Neural crest cell (in vitro differentiated cells): ENCODE results near the gene COL5A1. TPM values are rescaled to one million over a fixed set of nuclear protein-coding genes. Genes with fewer than 3 reads are reported as not detected.

Experiments
- DNase-seq: peaks from one replicate; pipeline ENCODE4 v3.0.0; 2021; ENCODE audit warnings: low read depth, mixed read lengths, low spot score
- H3K27ac Mint-ChIP-seq: one replicate; pipeline ENCODE4 v1.8.0; 2021; ENCODE audit warnings: mild to moderate bottlenecking, mixed read lengths; ENCODE audit not compliant: unreplicated experiment
- H3K27me3 Mint-ChIP-seq: 2 replicates; pipeline ENCODE4 v1.8.0; 2021; ENCODE audit warnings: low read depth, mild to moderate bottlenecking, mixed read lengths
- H3K36me3 Mint-ChIP-seq: 2 replicates; pipeline ENCODE4 v1.8.0; 2021; ENCODE audit warnings: low read depth, mild to moderate bottlenecking, mixed read lengths
- H3K4me1 Mint-ChIP-seq: 2 replicates; pipeline ENCODE4 v1.8.0; 2021; ENCODE audit warnings: mixed read lengths
- H3K4me3 Mint-ChIP-seq: one replicate; pipeline ENCODE4 v1.8.0; 2021; ENCODE audit warnings: mild to moderate bottlenecking, mixed read lengths
- H3K9me3 Mint-ChIP-seq: 2 replicates; pipeline ENCODE4 v1.8.0; 2021; ENCODE audit warnings: mixed read lengths
- total RNA-seq: library from RNA; stranded (reverse); gene quantifications from 2 replicates; pipeline ENCODE4 v1.2.1, GENCODE V29; 2021
- TF ChIP-seq, protein P1 (sequence below): fragments of 200-600 bp; sonication (generic); conservative IDR thresholded peaks from 2 replicates; pipeline ENCODE4 v1.5.0; 2021; ENCODE audit warnings: antibody characterized with exemption, mild to moderate bottlenecking

Gene COL5A1
- total RNA-seq, 1 donor from 2014 or later, result 19.4 TPM

DNA sequence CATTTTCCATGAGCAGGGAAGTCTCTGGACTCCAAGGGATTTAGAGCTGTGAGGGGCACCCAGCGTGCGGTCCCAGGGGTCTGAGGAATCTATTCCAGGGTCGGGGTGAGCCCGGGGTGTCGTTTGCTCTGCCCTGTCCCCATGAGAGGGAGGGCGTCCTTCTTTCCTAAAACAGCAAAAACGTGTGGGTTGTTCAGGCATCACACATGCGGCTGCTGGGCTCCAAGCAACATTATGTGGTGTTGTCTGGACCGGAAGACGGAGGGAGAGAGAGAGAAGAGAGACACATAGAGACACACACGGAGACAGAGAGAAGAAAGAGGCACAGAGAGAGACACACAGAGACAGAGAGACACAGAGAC is 42.7 kb upstream of the COL5A1 start:
- Mint-ChIP-seq H3K27me3 (no peaks in the 10 kb centered on the region), H3K4me1 (peaks cover 4% of the 10 kb centered on the region), H3K4me3 (no peak overlapping the region), H3K9me3 (peaks cover 4% of the 10 kb centered on the region), H3K36me3 (no peaks in the 10 kb centered on the region), H3K27ac (no peak overlapping the region)
- TF ChIP-seq, protein P1, sequence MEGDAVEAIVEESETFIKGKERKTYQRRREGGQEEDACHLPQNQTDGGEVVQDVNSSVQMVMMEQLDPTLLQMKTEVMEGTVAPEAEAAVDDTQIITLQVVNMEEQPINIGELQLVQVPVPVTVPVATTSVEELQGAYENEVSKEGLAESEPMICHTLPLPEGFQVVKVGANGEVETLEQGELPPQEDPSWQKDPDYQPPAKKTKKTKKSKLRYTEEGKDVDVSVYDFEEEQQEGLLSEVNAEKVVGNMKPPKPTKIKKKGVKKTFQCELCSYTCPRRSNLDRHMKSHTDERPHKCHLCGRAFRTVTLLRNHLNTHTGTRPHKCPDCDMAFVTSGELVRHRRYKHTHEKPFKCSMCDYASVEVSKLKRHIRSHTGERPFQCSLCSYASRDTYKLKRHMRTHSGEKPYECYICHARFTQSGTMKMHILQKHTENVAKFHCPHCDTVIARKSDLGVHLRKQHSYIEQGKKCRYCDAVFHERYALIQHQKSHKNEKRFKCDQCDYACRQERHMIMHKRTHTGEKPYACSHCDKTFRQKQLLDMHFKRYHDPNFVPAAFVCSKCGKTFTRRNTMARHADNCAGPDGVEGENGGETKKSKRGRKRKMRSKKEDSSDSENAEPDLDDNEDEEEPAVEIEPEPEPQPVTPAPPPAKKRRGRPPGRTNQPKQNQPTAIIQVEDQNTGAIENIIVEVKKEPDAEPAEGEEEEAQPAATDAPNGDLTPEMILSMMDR, result no peak
- DNase-seq, result no peak

DNA sequence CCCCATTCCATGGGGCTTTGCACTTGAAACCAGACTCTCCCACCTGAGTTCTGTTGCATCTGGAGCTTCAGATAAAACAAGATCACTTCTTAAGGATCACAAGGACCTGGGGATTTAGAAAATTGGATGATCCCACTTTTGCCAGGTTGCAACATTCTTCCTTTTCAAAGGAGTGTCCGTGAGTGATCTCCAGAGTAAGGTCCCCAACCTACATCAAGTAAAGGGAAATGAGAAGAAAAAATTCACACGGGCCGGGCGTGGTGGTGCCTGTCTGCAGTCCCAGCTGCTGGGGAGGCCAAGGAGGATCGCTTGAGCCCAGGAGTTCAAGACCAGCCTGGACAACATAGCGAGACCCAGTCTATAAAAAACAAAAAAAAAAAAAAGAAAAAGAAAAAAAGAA is 41.2 kb upstream of the COL5A1 start:
- H3K4me1 Mint-ChIP-seq, result peaks cover 9% of the 10 kb centered on the region
- no peaks in the 10 kb centered on the region for H3K36me3 Mint-ChIP-seq
- peaks cover 4% of the 10 kb centered on the region for H3K9me3 Mint-ChIP-seq
- no peak for DNase-seq
- no peak overlapping the region for H3K27ac Mint-ChIP-seq
- H3K27me3 Mint-ChIP-seq, result no peaks in the 10 kb centered on the region
- TF ChIP-seq, protein P1, result no peak
- no peak overlapping the region for H3K4me3 Mint-ChIP-seq

DNA sequence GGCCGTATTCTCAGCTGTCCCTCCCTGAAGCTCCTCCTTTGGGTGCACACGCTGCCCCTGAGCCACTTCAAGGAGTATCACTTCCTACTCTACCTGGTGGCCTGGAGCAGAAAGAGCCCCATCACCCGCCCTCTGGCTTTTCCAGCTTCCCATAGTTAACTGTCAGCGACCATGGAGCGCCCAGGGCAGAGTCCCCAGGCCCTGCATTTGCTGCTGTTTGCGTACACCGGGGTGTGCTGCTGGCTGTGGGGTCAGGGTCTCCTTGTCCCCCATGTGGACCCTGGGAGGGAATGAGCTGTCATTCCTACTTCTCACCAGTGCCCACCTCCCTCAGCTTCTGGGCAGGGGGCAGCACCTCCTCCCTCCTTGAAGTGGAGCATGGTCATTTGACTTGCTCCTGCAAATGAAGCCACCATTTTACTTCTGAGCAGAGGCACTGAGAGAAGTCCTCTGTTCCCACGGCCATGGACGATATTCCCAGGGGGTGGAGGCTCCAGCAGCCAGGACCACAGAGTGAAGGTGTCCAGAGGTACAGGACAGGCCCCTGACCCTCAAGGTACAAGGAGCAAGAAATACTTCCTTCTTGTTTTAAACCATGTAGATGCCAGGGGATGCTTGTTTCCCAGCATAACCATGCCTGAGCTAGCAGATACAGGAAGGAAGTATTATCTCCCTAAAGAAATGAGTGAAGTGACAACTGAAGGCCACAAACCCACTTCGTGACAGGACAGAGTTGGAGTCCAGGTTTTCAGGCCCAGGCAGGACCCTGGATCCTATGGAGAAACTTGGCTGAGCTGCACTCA is 40.6 kb upstream of the COL5A1 start:
- DNase-seq, result no peak
- Mint-ChIP-seq H3K4me1 (peaks cover 9% of the 10 kb centered on the region), H3K27ac (peak overlapping the region; percentile 51), H3K36me3 (no peaks in the 10 kb centered on the region), H3K27me3 (no peaks in the 10 kb centered on the region), H3K4me3 (no peak overlapping the region), H3K9me3 (peaks cover 4% of the 10 kb centered on the region)
- TF ChIP-seq, protein P1, result no peak

DNA sequence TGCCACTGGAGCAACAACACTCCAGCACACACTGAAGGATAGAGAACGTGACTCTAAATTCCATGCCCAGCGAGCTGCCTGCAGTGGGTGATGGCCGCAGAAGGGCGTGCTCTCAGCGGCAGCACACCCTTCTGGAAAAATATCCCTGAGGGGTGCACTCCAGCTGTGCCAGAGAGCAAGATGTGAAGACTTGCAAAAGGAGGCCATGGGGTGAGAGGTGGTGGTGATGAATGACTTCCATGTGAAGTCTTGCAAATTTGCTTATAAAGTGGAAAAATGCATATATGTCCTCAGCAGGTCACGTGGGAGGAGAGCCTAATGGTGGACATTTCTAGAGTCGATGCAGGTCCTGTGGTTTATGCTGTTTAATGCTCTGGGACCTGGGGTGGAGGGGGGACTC is 39.8 kb upstream of the COL5A1 start:
- TF ChIP-seq, protein P1, result no peak
- no peaks in the 10 kb centered on the region for H3K36me3 Mint-ChIP-seq
- peak overlapping the region; percentile 51 for H3K27ac Mint-ChIP-seq
- no peak for DNase-seq
- no peaks in the 10 kb centered on the region for H3K27me3 Mint-ChIP-seq
- H3K4me1 Mint-ChIP-seq, result peaks cover 9% of the 10 kb centered on the region
- no peak overlapping the region for H3K4me3 Mint-ChIP-seq
- no peaks in the 10 kb centered on the region for H3K9me3 Mint-ChIP-seq

DNA sequence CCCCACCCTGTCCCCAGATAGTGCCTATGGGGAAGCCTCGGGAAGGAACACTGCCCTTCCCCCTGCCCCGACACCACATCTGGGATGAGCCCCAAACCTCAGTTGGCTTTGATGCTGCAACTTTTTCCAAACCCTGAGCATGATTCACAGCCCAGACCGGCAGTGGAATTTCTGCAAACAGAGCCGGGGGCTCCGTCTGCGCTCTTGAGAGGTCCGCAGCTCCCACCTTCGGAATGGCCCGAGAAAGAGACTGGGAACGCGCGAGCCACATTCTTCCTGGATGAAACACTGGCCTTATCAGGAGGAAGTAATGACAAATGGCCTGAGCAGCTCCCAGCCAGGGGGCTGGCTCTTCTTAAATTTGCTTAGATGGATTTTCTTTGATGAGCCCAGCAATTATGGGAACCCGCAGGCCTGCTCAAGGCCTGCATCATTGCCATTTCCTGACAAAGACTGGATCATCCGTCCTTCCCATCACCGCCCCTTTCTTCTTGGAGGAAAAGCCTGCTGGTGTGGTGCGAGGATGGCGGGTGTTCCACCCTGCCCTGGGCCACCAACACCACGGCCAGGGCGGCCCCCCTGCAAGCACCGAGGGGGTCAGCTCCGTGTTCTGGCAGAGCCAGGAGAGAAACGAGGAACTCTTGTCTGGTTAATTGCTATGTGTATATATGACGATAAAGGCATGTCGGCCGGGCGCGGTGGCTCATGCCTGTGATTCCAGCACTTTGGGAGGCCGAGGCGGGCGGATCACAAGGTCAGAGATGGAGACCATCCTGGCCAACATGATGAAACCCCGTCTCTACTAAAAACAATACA is 38.8 kb upstream of the COL5A1 start:
- H3K36me3 Mint-ChIP-seq, result no peaks in the 10 kb centered on the region
- H3K4me3 Mint-ChIP-seq, result no peak overlapping the region
- no peaks in the 10 kb centered on the region for H3K9me3 Mint-ChIP-seq
- peaks cover 9% of the 10 kb centered on the region for H3K4me1 Mint-ChIP-seq
- H3K27ac Mint-ChIP-seq, result no peak overlapping the region
- no peak for DNase-seq
- TF ChIP-seq, protein P1, result no peak
- H3K27me3 Mint-ChIP-seq, result no peaks in the 10 kb centered on the region
